Measurements from ENCODE around the gene EXOC2.

- TF ChIP-seq EZH2 (IDR thresholded peaks at IDR 0.05; ENCODE audit: borderline replicate concordance, low read depth, low read length, severe bottlenecking) = no peak
- TF ChIP-seq CTCF (IDR thresholded peaks at IDR 0.05; ENCODE audit: extremely low read depth in 1 of 2, insufficient read depth in 1 of 2, low read depth in 1 of 2, low read length in 2 of 2) = no peak
- no peak for TF ChIP-seq POLR2A (IDR thresholded peaks at IDR 0.05; ENCODE audit: low read depth, low read length)
- TF ChIP-seq POLR2AphosphoS5 (IDR thresholded peaks at IDR 0.05; ENCODE audit: insufficient read depth, low read depth, low read length) = no peak
- TF ChIP-seq JUN (IDR thresholded peaks at IDR 0.05; ENCODE audit: borderline replicate concordance, insufficient read depth, insufficient read length, low read depth) = no peak
- TF ChIP-seq GATA2 (IDR thresholded peaks at IDR 0.05; ENCODE audit: insufficient read depth, insufficient read length, low read depth, low read length) = no peak
- TF ChIP-seq, protein P1, sequence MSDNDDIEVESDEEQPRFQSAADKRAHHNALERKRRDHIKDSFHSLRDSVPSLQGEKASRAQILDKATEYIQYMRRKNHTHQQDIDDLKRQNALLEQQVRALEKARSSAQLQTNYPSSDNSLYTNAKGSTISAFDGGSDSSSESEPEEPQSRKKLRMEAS (IDR thresholded peaks at IDR 0.05; ENCODE audit: insufficient read depth, insufficient read length) = no peak
- no peak for TF ChIP-seq FOS (IDR thresholded peaks at IDR 0.05; ENCODE audit: borderline replicate concordance, insufficient read depth, low read length)
- no peak for TF ChIP-seq MYC (IDR thresholded peaks at IDR 0.05; ENCODE audit: low read depth, low read length)
Measured at GRCh38 chr6:496649-497048, 196.3 kb downstream of the EXOC2 start.
